GM12891 (cell line): ENCODE data around the gene MAPK8IP2.

Experiments used
- PAX5 ChIP-seq: IDR thresholded peaks from 2 replicates; pipeline ENCODE4 v1.6.1; 2011; ENCODE audit warnings: low read length, moderate library complexity, mild to moderate bottlenecking; ENCODE audit not compliant: insufficient read depth, severe bottlenecking
- POLR2A ChIP-seq: IDR thresholded peaks from 2 replicates; pipeline ENCODE4 v1.6.1; 2011; ENCODE audit warnings: low read depth, low read length, control low read depth
- POLR2AphosphoS5 ChIP-seq: IDR thresholded peaks from 2 replicates; pipeline ENCODE4 v1.6.1; 2011; ENCODE audit warnings: low read depth, low read length, control low read depth
- POU2F2 ChIP-seq: IDR thresholded peaks from 2 replicates; pipeline ENCODE4 v1.6.1; 2011; ENCODE audit warnings: low read depth, mild to moderate bottlenecking, control low read depth, low read length, moderate library complexity
- SPI1 ChIP-seq: IDR thresholded peaks from 2 replicates; pipeline ENCODE4 v1.6.1; 2011; ENCODE audit warnings: low read depth, low read length, control low read depth
- TAF1 ChIP-seq: IDR thresholded peaks from 2 replicates; pipeline ENCODE4 v1.6.1; 2011; ENCODE audit warnings: low read depth, low read length, control low read depth

GRCh38 chr22:50556703-50557102, 43.9 kb upstream of the MAPK8IP2 start:
- TF ChIP-seq POLR2A (no peak), SPI1 (no peak), TAF1 (no peak), POLR2AphosphoS5 (no peak), PAX5 (no peak), POU2F2 (no peak)
